Stimulated activated CD8-positive, alpha-beta memory T cell treated with anti-CD3 and anti-CD28 coated beads, Interleukin-4, amount 100 ng/mL, for 24 hours (primary cell): Measurements from ENCODE around the gene LITAFD.
"Not testable (repeated sequence)": the region's sequence is repeated elsewhere in the genome, so short reads cannot be mapped to it uniquely, and the experiment has no call there.

Source experiments
- DNase-seq: peaks from one replicate; pipeline ENCODE4 v3.0.0-alpha.2; 2020; ENCODE audit warnings: low read depth

The LITAFD gene

GRCh38 chr16:8872967-8873865, 8.9 kb upstream of the LITAFD start:
- DNase-seq, result no peak

GRCh38 chr16:8873866-8874195, 8.3 kb upstream of the LITAFD start:
- DNase-seq, result not testable (repeated sequence)

- no peak for DNase-seq
These were observed 7.8 kb upstream of the LITAFD start for GRCh38 chr16:8874388-8874787.

- DNase-seq, result not testable (repeated sequence)
These were observed 6.8 kb upstream of the LITAFD start for GRCh38 chr16:8875317-8875716.

GRCh38 chr16:8877894-8878522, 4.1 kb upstream of the LITAFD start:
- no peak for DNase-seq

- no peak for DNase-seq
These were observed 3.6 kb upstream of the LITAFD start for GRCh38 chr16:8878523-8878911.

GRCh38 chr16:8880839-8881510, 1.2 kb upstream of the LITAFD start:
- no peak for DNase-seq

- no peak for DNase-seq
These were observed 700 bp downstream of the LITAFD start for GRCh38 chr16:8882725-8883377.

- no peak for DNase-seq
These were observed 3.8 kb downstream of the LITAFD start for GRCh38 chr16:8885674-8886592.

- DNase-seq, result no peak
These were observed 4.7 kb downstream of the LITAFD start for GRCh38 chr16:8886593-8887430.

- no peak for DNase-seq
These were observed 5.2 kb downstream of the LITAFD start for GRCh38 chr16:8887431-8887765.

- DNase-seq, result no peak
These were observed 5.9 kb downstream of the LITAFD start for GRCh38 chr16:8887952-8888560.

GRCh38 chr16:8888951-8889892, 7.1 kb downstream of the LITAFD start:
- no peak for DNase-seq

GRCh38 chr16:8889893-8890548, 7.9 kb downstream of the LITAFD start:
- DNase-seq, result no peak

- DNase-seq, result no peak
These were observed 8.4 kb downstream of the LITAFD start for GRCh38 chr16:8890549-8890921.

GRCh38 chr16:8892101-8892575, 10.0 kb downstream of the LITAFD start:
- DNase-seq, result no peak

GRCh38 chr16:8893426-8893825, 11.3 kb downstream of the LITAFD start:
- no peak for DNase-seq

- no peak for DNase-seq
These were observed 12.0 kb downstream of the LITAFD start for GRCh38 chr16:8893976-8894690.
